SKM-1 treated with dmso at 0.1 percent for 144 hours (cell line): ENCODE data around the gene JCHAIN.
"Not testable (repeated sequence)": the region's sequence is repeated elsewhere in the genome, so short reads cannot be mapped to it uniquely, and the experiment has no call there.

Source experiments
- DNase-seq: peaks from one replicate; lab custom pipeline; 2025; ENCODE audit not compliant: unreplicated experiment; lab: John Stamatoyannopoulos, UW

Gene JCHAIN

DNA sequence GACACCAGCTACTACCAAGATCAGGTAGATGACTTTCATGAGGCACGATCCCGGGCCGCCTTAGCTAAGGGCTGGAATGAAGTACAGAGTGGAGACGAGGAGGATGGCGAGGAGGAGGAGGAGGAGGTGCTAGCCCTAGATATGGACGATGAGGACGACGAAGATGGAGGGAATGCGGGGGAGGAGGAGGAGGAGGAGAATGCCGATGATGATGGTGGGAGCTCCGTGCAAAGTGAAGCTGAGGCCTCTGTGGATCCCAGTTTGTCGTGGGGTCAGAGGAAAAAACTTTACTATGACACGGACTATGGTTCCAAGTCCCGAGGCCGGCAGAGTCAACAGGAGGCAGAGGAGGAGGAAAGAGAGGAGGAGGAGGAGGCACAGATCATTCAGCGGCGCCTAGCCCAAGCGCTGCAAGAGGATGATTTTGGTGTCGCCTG is 22.5 kb upstream of the JCHAIN start:
- no peak for DNase-seq

DNA sequence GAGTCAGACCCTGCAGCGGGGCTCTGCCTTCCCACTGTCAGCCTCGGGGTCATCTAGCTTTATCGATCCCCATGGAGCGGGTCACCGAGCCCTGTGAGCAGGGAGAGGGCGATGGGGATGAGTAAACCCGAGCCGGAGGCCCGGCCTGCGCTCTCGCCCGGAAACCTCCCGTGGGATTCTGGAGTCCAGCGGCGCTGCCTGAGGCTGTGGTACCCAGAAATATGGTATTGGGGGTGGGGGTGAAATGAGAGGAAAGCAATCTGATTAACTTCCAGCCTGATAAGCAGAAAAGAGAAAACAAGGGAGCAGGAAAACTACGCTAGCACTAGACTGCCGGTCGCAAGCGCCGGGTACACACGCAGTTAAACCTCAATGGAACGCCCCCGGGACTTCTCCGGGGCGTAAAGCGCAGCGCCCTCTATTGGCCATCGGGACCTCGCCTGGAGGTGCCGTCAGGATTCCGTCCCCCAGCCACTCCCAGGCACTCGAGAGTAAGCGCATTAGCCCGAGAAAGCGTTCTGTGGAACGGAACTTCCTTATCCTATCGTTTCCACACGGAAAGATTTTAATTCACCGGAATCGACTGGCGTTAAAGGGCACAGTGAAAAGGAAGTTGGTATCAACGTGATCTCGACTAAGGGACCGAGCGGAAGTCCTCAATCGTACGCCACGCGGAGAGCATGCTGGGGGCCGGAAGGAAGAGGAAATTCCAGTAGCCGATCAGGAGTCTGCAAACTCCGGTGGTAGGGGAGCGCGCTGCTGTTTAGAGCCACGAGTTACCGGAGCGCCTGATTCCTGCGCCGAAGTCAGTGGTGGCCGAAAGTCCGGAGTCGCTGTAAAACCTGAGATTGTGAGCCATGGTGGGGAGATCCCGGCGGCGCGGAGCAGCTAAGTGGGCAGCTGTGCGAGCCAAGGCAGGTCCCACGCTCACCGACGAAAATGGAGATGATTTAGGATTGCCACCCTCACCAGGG is 21.8 kb upstream of the JCHAIN start, which contains the start of gene UTP3:
Gene UTP3, plus strand, starts transcription at position 712 of the 974 bp plus-strand sequence. Its CDS starts 146 bp downstream, at position 858.
- peak; percentile 99 for DNase-seq

DNA sequence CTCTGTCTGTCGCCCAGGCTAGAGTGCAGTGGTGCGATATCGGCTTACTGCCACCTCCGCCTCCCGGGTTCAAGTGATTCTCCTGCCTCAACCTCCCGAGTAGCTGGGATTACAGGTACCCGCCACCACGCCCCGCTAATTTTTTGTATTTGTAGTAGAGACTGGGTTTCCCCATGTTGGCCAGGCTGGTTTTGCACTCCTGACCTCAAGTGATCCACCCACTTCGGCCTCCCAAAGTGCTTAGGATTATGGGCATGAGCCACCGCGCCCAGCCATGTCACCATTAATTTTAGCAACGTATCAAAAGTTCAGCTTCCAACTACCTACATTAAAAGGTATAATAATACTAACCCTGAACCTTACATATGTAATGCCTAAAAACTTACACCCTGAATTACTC is 21.1 kb upstream of the JCHAIN start:
- no peak for DNase-seq

- DNase-seq, result not testable (repeated sequence)
Measured at GRCh38 chr4:70682142-70682541, 15.8 kb upstream of the JCHAIN start.

DNA sequence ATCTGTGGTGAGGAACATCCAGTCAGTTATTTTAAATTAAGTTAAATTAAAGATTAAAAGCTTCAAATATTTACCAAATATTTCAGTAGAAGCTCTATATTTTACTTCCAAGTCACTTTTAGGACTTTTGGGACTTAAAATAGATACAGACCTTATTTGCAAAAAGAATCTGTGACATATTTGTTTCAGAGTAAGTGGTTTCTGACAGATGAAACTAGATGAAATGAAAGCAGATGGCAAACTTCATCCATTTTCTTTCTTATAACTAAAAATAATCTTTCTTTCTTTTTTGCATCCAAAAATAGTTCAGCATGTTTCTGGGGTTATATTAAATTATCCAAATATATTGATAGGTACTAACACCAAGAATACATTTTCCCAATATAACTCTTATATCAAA is 15.4 kb upstream of the JCHAIN start:
- no peak for DNase-seq

DNA sequence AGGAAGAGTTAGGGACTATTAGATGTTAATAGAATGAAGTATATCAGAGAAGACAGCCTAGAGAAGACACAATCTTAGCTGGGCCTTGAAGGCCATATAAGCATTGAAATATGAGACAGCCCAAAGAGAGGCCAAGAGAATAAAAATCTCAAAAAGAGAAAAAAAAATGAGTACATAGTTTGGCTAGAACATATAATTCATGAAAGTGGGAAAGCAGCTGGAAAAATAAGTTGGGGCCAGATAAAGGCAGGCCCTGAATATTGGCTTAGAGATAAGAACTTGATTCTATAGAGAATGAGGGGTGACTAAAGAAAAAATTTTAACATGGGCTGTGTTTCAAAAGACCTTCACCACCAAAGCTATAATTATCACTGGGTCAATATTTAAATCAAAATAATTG is 14.6 kb upstream of the JCHAIN start:
- DNase-seq, result no peak

GRCh38 chr4:70678383-70678999 is 12.2 kb upstream of the JCHAIN start:
- no peak for DNase-seq

GRCh38 chr4:70676554-70677090 is 10.3 kb upstream of the JCHAIN start:
- no peak for DNase-seq

DNA sequence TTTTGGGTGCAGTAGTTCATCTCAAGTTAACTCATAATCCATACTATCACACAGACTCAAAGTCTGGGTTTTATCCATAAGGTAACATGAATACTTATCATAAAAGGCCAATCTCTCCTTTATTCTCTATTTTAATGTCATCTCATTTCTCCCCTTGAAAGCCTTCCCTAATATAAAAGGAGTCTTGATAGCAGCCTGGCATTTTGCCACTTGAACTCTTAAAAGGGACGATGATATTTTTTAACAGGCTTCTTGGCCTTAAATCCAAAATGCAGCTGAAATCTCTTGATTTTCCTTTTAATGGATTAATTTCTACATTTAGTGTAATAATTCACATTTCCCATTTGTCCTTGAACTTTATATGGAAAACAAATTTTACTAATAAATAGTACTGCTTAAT is 8.4 kb upstream of the JCHAIN start:
- no peak for DNase-seq

DNA sequence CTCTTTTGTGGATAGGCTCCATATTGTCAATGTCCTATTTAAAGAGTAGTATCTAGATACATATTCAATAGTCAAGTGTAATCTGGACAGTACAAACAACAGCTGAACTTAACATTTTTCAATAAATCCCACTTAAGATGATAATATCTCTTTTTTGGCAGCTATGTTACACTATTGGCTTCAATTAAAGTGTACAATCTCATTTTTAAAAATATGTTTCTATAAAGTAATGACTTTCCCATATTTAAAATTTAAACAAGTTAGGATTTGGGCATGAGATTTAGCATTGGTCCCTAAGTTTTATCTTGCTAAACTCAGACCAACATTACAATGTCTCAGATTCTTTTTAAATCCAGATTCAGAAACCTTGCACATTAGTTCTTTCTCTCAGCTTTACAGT is 7.9 kb upstream of the JCHAIN start:
- DNase-seq, result no peak

- no peak for DNase-seq
Measured at GRCh38 chr4:70671091-70671490, 4.8 kb upstream of the JCHAIN start.

- no peak for DNase-seq
Measured at GRCh38 chr4:70670332-70671014, 4.2 kb upstream of the JCHAIN start.

GRCh38 chr4:70667740-70668535 is 1.6 kb upstream of the JCHAIN start:
- no peak for DNase-seq

DNA sequence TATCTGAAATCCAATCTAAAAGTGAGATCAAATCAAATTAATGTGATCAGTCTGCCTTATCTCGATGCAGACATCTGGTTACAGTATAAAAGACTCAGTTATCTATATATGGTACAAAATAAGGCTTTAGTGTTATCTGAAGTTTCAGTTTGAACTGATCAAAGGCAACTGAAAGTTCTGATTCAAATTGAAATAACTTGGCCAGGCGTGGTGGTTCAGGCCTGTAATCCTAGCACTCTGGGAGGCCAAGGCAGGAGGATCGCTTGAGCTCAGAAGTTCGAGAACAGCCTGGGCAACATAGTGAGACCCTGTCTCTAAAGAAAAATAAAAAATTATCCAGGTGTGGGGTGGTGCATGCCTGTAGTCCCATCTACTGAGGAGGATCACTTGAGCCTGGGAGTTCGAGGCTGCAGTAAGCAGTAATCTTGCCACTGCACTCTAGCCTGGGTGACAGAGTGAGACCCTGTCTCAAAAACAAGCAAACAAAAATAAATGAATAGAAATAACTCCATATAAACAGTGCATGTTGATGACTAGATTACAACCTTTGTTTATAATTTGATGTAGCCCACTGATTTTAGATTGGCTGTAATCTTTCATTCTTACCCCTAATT is 4.9 kb downstream of the JCHAIN start:
- DNase-seq, result not testable (repeated sequence)

DNA sequence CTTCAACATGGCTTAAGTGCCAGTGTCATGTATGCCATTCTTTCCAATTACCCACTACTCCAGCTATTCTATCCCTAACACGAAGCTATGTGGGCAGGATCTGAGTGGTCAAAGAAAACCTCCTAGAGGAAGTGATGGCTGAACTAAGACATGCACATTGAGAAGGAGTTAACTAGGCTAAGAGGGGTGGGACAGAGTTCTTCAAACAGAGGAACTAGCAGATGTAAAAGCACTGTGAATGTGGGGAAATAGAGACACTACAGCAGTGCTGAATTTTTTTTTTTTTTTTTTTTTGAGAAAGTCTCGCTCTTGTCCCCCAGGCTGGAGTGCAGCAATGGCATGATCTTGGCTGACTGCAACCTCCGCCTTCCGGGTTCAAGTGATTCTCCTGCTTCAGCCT is 6.2 kb downstream of the JCHAIN start:
- DNase-seq, result peak; percentile 64

DNA sequence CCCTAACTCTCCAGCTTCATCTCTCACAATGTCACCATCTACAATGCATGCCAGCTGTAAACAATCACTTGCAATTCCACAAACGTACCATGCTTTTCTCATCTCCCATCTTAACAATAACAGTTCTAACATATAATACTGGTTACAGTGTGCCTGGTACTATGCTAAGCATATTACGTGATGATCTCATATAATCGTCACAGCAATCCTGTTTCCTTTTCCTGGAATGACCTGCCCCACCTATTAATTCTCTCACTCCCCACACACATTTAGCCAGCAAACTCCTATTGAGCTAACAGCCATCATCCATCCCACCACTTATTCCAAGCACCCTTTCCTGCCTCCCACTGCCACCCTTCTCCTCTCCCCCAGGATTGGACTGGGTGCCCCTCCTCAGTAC is 7.9 kb downstream of the JCHAIN start:
- DNase-seq, result no peak

DNA sequence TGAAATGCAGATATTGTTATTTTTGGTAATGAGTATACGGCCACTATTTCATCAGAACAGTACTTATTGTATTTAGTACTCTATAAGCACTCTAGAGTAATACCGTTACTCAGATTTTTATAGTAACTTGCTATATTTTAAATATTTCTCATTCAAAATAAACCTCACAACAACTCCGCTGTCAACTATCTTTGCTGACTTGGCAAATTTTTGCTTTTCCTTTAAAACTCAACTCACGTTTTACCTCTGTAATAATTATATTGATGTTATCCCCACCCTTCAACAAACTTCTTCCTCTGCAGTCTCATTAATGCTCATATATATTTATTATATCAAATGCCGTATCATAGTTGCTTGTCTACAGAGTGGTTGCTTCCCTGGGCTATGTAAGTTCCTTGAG is 9.0 kb downstream of the JCHAIN start:
- no peak for DNase-seq

GRCh38 chr4:70654605-70655011 is 11.7 kb downstream of the JCHAIN start:
- DNase-seq, result no peak

GRCh38 chr4:70651864-70652506 is 14.3 kb downstream of the JCHAIN start:
- peak; percentile 57 for DNase-seq

GRCh38 chr4:70650741-70651140 is 15.6 kb downstream of the JCHAIN start:
- DNase-seq, result not testable (repeated sequence)
